Adrenal gland (tissue), 5 donors: ENCODE data around the gene SUPT5H.

ENCODE experiments used
- POLR2A ChIP-seq, 2 donors: fragments of 450-650 bp; IDR thresholded peaks; one replicate each; pipeline ENCODE4 v1.6.1; 2017; ENCODE audit warnings: antibody characterized with exemption in 2 of 2, mild to moderate bottlenecking in 2 of 2, moderate library complexity in 1 of 2
- TF ChIP-seq, protein P1 (sequence below), 6 experiments: fragments of 450-650 bp in 4 of 6; fragments of 200-600 bp in 2 of 6; sonication (generic) in 1 of 6; IDR thresholded peaks; 1 replicate in 5 of 6; 2 replicates in 1 of 6; pipeline versions ENCODE4 v1.5.1 to v1.8.0; 2016 to 2021; ENCODE audit warnings: antibody characterized with exemption in 6 of 6, mild to moderate bottlenecking in 2 of 6, moderate library complexity in 1 of 6
- donor health status: DM: no; HTN: no; CAD: no.

DNA sequence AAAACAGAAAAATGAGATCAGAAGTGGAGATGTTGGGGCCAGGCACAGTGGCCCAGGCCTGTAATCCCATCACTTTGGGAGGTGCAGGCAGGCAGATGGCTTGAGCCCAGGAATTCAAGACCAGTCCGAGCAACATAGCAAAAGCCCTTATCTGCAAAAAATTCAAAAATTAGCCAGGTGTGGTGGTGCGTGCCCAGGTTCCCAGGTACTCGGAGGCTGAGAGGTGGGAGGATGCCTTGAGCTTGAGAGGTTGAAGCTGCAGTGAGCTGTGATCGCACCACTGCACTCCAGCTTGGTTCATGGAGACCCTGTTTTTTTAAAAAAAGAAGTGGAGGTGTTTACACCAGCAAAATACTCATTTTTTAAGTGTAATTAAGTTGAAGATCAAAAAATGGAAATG is 45.3 kb upstream of the SUPT5H start:
- TF ChIP-seq, protein P1, sequence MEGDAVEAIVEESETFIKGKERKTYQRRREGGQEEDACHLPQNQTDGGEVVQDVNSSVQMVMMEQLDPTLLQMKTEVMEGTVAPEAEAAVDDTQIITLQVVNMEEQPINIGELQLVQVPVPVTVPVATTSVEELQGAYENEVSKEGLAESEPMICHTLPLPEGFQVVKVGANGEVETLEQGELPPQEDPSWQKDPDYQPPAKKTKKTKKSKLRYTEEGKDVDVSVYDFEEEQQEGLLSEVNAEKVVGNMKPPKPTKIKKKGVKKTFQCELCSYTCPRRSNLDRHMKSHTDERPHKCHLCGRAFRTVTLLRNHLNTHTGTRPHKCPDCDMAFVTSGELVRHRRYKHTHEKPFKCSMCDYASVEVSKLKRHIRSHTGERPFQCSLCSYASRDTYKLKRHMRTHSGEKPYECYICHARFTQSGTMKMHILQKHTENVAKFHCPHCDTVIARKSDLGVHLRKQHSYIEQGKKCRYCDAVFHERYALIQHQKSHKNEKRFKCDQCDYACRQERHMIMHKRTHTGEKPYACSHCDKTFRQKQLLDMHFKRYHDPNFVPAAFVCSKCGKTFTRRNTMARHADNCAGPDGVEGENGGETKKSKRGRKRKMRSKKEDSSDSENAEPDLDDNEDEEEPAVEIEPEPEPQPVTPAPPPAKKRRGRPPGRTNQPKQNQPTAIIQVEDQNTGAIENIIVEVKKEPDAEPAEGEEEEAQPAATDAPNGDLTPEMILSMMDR (IDR thresholded peaks at IDR 0.05): no peak
- TF ChIP-seq POLR2A (IDR thresholded peaks at IDR 0.05): no peak
